Amniotic stem cell (primary cell): ENCODE measurements around the gene C12orf75.
"Not testable (repeated sequence)": the region's sequence is repeated elsewhere in the genome, so short reads cannot be mapped to it uniquely, and the experiment has no call there.

ENCODE experiments used
- DNase-seq: peaks from one replicate; lab custom pipeline; 2025; lab: John Stamatoyannopoulos, UW

C12orf75 gene

GRCh38 chr12:105330283-105330930, at the start of gene C12orf75:
C12orf75 (plus strand) TSS chr12:105330691; CDS start chr12:105330892, 201 bp downstream.
- DNase-seq: peak; percentile 79

GRCh38 chr12:105280966-105281693, 49.4 kb upstream of the C12orf75 start:
- DNase-seq: no peak

GRCh38 chr12:105281694-105282049, 48.8 kb upstream of the C12orf75 start:
- no peak for DNase-seq

GRCh38 chr12:105285378-105285777, 45.1 kb upstream of the C12orf75 start:
- DNase-seq: no peak

GRCh38 chr12:105287408-105287807, 43.1 kb upstream of the C12orf75 start:
- DNase-seq: no peak

- no peak for DNase-seq
Observed at GRCh38 chr12:105288311-105288996, 42.0 kb upstream of the C12orf75 start.

GRCh38 chr12:105289114-105289904, 41.2 kb upstream of the C12orf75 start:
- no peak for DNase-seq

GRCh38 chr12:105291531-105291930, 39.0 kb upstream of the C12orf75 start:
- DNase-seq: no peak

GRCh38 chr12:105292705-105293104, 37.8 kb upstream of the C12orf75 start:
- DNase-seq: no peak

GRCh38 chr12:105293187-105293586, 37.3 kb upstream of the C12orf75 start:
- DNase-seq: no peak

- DNase-seq: no peak
Observed at GRCh38 chr12:105294161-105294560, 36.3 kb upstream of the C12orf75 start.

- no peak for DNase-seq
Observed at GRCh38 chr12:105294886-105295479, 35.5 kb upstream of the C12orf75 start.

- DNase-seq: no peak
Observed at GRCh38 chr12:105296116-105297089, 34.1 kb upstream of the C12orf75 start.

GRCh38 chr12:105300883-105301282, 29.6 kb upstream of the C12orf75 start:
- DNase-seq: no peak

- no peak for DNase-seq
Observed at GRCh38 chr12:105301696-105302095, 28.8 kb upstream of the C12orf75 start.

- DNase-seq: not testable (repeated sequence)
Observed at GRCh38 chr12:105302986-105303385, 27.5 kb upstream of the C12orf75 start.

- DNase-seq: not testable (repeated sequence)
Observed at GRCh38 chr12:105304626-105305025, 25.9 kb upstream of the C12orf75 start.

- DNase-seq: not testable (repeated sequence)
Observed at GRCh38 chr12:105307601-105308314, 22.7 kb upstream of the C12orf75 start.

GRCh38 chr12:105308839-105309238, 21.7 kb upstream of the C12orf75 start:
- not testable (repeated sequence) for DNase-seq

- not testable (repeated sequence) for DNase-seq
Observed at GRCh38 chr12:105309384-105309783, 21.1 kb upstream of the C12orf75 start.
